Ramos (cell line): Measurements from ENCODE around the gene CDKAL1.
"Not testable (repeated sequence)": the region's sequence is repeated elsewhere in the genome, so short reads cannot be mapped to it uniquely, and the experiment has no call there.

Experiments
- in situ Hi-C: fragments of 300-500 bp; cut with MboI; formaldehyde crosslinking; loops from one replicate; pipeline ENCODE4 v1.14.3; 2022; ENCODE audit warnings: low sequenced_read_pairs; ENCODE audit not compliant: unreplicated experiment

Gene CDKAL1

DNA sequence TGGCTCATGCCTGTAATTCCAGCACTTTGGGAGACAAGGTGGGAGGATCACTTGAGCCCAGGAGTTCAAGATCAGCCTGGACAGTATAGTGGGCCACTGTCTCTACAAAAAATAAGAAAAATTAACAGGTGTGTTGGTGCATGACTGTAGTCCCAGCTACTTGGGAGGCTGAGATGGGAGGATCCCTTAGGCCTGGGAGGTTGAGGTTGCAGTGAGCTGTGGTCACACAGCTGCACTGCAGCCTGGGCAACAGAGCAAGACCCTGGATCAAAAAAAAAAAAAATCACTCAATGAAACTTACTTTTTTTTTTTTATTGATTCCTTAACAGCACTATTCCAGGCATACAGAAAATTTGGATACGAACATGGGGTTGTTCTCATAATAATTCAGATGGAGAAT is 14.0 kb downstream of the CDKAL1 start:
- in situ Hi-C loops: no loop called here

GRCh38 chr6:20549398-20549797 is 15.1 kb downstream of the CDKAL1 start:
- in situ Hi-C loops: not testable (repeated sequence)

- in situ Hi-C loops: no loop called here
Observed at GRCh38 chr6:20554326-20554725, 20.1 kb downstream of the CDKAL1 start.

- in situ Hi-C loops: no loop called here
Observed at GRCh38 chr6:20554817-20555216, 20.6 kb downstream of the CDKAL1 start.

DNA sequence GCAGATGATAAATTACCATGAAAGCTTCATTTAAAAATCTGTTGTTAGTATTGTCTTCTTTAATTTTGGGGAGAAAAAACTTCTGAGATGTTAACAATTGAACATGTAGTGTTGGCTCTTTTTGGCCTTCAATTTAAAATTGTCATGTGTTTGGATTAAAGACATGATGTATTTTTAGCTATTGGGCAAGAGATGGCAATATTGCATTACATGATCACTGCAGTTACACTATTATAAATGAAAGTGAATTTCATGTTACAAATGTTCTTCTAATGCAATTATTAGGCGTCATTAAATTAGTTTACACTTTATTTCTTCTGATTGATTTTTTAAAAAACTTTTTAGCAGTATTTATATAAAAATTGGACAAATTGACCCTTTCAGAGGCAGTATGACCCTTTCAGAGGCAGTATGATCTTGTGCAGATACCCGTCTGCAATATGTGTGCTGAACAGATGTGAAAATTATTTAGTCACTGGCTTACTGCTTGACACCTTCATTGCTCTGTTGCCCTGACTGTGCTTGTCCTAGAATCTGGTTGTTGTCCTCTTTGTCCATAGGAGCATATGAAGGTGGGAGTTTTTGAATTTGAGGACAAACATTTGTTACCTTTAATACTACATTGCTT is 25.8 kb downstream of the CDKAL1 start:
- in situ Hi-C loops: loop anchor here (10.0 kb wide), 2 partner anchors 1025 to 1375 kb away; no protein-coding TSS in a partner anchor

GRCh38 chr6:20563377-20563776 is 29.1 kb downstream of the CDKAL1 start:
- in situ Hi-C loops: loop anchor here (10.0 kb wide), 2 partner anchors 1021 to 1371 kb away; no protein-coding TSS in a partner anchor

DNA sequence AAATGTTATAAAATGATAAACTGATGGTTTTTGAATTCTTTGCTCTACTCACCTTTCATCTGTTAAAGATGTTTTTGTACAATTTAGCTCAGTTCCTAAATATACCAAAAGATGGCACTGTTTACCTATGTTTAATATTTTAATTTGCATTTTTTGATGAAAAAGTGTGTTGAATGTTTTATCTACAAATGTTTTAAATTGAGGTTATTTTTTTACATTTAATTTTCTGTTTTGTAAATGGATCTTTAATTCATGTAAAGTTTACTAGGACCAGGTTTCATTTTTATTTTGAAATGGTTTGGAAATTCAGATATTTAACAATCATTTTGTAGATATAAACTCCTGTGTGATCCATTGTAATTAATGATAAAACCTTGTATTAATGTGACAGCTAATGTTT is 30.0 kb downstream of the CDKAL1 start:
- in situ Hi-C loops: loop anchor here (10.0 kb wide), 2 partner anchors 1021 to 1371 kb away; no protein-coding TSS in a partner anchor

DNA sequence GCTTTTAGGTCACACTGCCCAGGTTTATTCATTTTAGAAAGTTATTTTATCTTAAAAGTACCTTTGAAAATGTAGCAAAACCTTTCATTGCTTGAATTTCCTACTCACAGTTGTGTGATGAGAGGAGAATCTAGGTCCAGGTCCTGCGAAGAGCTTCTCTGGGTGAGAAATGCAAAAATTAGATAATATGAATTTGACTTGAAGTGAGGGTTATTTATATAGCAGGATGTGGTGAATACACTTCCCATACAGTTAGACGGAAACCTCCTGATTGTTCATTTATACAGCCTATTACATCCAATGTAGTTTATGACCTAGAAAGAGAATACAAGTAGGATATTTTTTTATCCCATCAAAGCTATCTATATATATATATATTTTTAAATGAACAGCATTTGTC is 30.5 kb downstream of the CDKAL1 start:
- in situ Hi-C loops: loop anchor here (10.0 kb wide), 2 partner anchors 1020 to 1370 kb away; no protein-coding TSS in a partner anchor

DNA sequence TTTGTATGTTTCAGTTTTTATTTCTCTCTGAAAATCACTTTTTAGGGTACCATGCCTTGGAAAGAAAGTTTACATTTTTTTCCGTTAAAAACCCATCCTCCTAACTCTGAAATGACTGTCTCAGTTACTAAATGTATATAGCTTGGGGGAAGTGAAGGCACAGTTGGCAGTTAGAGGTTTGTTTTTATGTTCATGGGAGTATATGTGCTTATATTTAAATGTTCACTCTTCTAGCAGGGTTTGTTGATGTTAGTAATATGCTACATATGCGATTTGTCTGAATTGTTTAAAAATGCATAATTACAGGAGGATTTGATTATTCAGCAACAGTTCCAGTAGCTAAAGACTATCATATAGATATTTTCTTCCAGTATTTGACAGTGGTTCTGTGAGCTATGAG is 31.1 kb downstream of the CDKAL1 start:
- in situ Hi-C loops: loop anchor here (10.0 kb wide), 2 partner anchors 1019 to 1369 kb away; no protein-coding TSS in a partner anchor

- in situ Hi-C loops: loop anchor here (10.0 kb wide), 2 partner anchors 1019 to 1369 kb away; no protein-coding TSS in a partner anchor
Observed at GRCh38 chr6:20566109-20566508, 31.9 kb downstream of the CDKAL1 start.

DNA sequence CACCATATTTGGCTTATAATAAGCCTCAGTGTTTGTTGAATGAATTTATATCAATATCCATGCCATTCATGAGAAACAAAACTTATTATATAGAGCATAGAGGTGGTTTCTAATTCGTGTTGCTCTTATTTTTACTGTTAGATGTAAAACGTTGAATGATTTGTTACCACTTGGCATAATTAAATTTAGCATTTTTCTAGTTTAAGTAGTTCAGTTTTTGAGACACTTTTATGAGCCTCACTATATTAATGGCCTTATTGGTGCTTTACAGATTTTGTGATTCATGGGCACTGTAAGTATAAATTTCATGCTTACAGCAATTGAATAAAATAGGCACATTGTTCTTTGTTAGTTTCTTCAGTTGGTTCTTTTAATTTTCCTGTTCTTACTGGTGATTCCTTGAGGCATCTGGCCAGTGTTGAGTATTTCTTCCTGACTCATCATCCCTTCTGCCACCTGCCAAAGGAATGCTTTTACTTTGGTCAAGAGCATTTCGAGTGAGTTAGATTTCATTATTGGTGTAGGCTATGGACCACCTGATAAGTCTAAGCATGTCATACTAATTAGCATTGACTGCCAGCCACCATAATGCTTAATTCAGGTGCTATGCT is 34.8 kb downstream of the CDKAL1 start:
- in situ Hi-C loops: loop anchor here (10.0 kb wide), 2 partner anchors 1016 to 1366 kb away; no protein-coding TSS in a partner anchor

DNA sequence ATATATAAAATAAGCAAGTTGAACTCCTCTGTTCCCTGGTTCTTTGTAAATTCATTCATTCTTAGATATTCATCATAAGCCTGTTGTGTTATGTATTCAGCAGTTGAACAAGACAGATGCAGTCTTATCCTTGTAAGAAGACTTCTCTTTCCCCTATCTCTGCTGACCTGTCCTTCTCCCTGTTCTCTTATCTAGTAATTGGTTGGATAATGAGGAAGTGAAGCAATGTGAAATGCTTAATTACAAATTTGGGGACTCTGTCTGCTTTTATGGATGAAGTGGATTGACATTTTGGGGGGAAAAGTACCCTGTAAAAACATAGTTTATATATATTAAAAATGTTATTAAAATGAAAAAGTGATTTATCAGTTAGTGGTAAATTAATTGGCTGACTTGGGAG is 37.0 kb downstream of the CDKAL1 start:
- in situ Hi-C loops: no loop called here

DNA sequence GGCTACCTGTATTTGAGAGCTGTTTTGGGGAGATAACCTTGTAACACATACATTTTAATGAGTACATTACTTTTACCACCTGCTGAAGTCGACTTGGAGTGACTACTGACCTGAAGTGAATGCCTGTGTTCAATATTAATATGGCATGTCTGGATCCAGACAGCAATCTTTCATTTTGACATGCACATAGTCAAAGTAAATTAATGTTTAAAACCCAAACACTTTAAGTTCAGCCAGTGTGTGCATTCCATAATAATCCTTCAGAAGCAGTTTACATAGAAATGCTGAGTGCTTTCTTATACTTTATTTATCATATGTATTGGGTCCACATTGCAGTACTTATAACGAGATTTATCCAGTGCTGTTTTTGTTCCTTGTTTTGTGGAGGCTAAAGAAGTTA is 38.0 kb downstream of the CDKAL1 start:
- in situ Hi-C loops: no loop called here

GRCh38 chr6:20572940-20573339 is 38.7 kb downstream of the CDKAL1 start:
- in situ Hi-C loops: no loop called here

DNA sequence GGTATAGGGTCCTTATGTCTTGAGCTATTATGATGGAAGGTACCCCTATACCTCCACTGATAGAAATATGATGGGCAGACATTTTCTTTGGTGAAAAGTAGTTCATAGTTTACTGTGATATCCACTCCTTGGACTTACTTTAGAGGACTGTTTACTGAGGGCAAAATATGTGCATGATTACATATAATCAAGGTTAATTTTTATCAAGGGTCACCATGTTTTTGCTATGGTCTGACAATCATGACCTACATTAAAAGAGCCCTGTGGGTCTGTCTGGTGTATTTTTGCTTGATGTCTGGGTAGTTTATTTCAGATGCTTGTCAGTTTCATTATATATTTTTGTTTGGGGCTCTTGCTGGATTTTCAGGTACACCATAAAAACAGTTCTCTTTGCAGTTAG is 40.1 kb downstream of the CDKAL1 start:
- in situ Hi-C loops: no loop called here

DNA sequence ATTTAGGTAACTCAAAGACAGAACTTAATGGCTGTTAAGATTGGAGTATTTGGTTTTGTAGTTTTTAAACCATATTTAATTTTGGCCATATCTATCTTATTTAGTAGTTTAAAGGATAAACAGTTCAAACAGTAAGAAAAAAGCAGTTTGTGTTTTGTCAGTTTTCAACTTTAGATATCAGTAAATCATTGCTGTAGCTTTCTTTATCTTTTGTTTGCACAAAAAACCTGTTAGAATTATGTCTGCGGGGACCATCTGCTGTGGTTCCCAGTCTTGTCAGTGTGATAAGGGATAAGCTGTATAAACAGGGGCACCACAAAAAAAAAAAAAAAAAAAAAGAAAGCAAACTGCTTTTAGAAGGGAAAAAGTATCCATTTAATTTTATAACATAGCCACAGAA is 40.9 kb downstream of the CDKAL1 start:
- in situ Hi-C loops: no loop called here

DNA sequence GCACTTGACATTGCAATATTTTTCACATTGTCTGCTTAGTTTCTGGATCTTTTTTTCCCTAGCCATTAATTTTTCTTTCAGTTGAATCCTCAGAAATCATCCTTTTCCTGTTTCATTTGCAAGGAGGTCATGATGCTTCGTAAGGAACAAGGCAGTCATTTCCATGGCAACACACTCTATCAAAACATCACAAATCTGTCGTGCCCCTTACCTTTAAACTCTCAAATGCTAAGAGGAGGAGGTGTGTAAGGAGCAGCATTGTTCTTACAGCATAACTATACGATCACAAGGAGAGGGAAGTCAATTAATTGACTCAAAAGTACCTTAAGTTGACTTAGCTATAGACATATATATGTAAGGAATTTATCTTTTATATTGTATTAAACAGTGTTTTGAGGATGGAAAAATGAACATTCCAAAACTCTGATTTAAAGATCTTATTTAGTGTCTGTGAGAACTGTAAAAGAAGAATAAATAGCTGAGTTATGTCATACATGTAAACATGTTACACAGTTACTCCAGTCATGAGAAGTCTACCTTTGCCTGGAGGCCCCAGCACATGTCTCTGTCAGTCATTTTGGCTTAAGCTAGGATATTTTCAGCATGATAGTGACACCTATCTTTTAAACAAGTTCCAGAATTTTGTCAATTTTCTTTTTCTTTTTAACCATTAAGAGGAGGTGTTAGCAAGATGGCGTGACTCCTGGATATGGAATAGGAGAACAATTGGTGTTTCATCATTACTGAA is 41.6 kb downstream of the CDKAL1 start:
- in situ Hi-C loops: no loop called here

DNA sequence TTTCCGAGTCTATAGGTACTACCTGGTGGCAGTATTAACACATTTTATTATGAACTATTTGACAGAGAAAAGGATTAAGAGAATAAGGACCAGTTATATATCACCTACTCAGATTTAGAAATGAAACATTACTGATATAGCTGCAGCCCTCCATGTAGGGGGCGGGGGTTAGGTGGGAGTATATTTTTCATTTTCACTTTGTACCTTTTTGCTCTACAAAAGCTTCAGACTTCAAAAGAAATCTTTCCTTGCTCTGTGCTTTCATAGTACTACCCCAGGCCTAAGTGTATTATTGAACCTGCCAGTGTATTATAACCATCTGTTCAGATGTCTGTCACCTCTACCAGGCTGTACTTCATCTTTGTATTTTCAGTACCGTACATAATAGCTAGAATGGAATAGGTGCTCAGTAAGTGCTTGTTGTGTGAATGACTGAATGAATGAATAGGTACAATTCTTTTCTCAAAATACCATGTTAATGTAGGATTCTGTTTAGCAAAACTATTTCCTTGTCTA is 43.0 kb downstream of the CDKAL1 start:
- in situ Hi-C loops: no loop called here

DNA sequence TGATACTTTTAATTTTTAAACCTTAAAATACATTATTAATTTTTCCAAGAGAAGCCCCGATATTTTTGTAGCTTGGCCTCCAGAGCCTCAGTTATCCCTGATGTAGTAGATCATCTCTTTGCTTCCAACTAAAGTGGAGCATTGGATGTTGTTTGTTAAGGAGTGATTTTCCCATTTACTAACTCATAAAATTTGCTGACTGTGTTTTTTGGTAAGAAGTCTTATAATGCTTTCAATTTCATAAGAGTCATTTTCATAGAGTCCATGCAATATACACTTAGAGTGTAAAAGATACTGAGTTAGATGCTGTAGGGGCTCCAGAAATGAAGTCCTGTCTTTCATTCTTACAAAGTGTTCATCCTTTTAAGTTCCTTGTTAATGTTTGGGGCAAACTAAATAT is 46.8 kb downstream of the CDKAL1 start:
- in situ Hi-C loops: no loop called here

DNA sequence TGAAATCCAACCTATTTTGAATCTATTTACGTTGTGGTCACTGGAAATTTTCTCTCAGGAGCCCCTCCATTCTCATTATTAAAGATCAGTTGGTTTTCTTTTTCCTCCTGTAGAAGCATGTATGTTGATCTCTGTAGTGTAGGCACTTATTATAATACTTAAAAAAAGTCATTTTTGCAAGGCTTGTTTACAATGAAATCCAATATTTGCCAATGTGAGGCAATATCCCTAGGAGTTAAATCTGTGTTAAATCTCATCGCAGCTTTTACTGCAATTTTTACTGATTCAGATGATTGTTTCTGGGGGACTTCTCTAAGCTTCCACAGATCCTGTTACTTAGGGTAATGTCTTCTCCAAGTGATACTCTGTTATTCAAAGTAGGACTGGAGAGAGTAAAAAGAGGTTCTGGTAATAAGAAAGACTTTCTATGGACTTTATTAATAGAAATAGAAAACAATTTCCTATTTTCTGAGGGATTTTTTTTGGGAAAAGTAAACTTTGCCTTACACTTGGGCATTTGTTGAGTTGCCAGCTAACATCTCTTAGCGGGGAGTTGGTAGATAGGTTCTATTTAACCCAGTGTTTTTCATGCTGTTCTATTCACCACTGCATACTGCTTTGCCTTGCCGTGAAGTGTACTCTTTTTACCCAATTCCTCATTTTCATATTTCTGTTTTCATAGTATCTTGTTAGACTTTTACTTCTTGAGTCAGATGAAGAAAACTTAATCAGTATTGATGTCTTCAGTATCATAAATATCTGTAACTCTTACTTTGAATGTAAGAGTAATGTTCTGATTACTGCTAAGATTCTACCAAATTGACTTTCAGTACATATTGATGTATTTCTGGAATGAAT is 48.6 kb downstream of the CDKAL1 start:
- in situ Hi-C loops: no loop called here
